B cell (primary cell): Measurements from ENCODE around the gene TBKBP1. TPM values are rescaled to one million over a fixed set of nuclear protein-coding genes. Genes with fewer than 3 reads are reported as not detected.

Source experiments
- ATAC-seq: fragments of 200-7000 bp; cut with Tn5 transposase; one replicate; pipeline ENCODE4 v1.10.0; 2021; ENCODE audit warnings: low read depth, mild to moderate bottlenecking, moderate number of reproducible peaks, moderate library complexity
- CTCF ChIA-PET: fragments of 350-600 bp; sonication (Branson Sonifier 250); formaldehyde crosslinking; loops from one replicate; lab custom pipeline; 2021; ENCODE audit warnings: antibody characterized with exemption, inconsistent platforms; lab: Charles Lee
- POLR2A ChIA-PET: fragments of 350-600 bp; sonication (Branson Sonifier 250); formaldehyde crosslinking; loops from one replicate; lab custom pipeline; 2021; ENCODE audit warnings: antibody characterized with exemption; lab: Charles Lee
- DNase-seq: peaks from one replicate; pipeline ENCODE4 v3.0.0; 2013
- H2AFZ ChIP-seq: 2 replicates; pipeline ENCODE4 v1.6.1; 2012; ENCODE audit warnings: mild to moderate bottlenecking, low read depth, low read length; ENCODE audit not compliant: insufficient read depth, poor library complexity, severe bottlenecking
- H3K27ac ChIP-seq, 2 donors: 1 replicate in 1 of 2; 2 replicates in 1 of 2; pipeline ENCODE4 v1.5.1; 2012 to 2013; ENCODE audit warnings: low read length in 2 of 2, mild to moderate bottlenecking in 2 of 2, moderate library complexity in 1 of 2
- H3K27me3 ChIP-seq, 4 experiments: fragments of 200-600 bp in 1 of 4; sonication (generic) in 1 of 4; replicated peaks in 1 of 4; 1 replicate in 2 of 4; 2 replicates in 2 of 4; pipeline versions ENCODE4 v1.6.1 to v1.7.0; 2013 to 2016; ENCODE audit warnings: low read length in 3 of 4, mild to moderate bottlenecking in 2 of 4, mixed read lengths in 1 of 4, moderate library complexity in 1 of 4; ENCODE audit not compliant: insufficient read depth in 4 of 4, control insufficient read depth in 3 of 4; ENCODE audit errors: control extremely low read depth in 1 of 4
- H3K36me3 ChIP-seq, 2 experiments: replicated peaks in 1 of 2; 1 replicate in 1 of 2; 2 replicates in 1 of 2; pipeline versions ENCODE4 v1.6.1 to v1.7.1; 2013; ENCODE audit warnings: low read length in 1 of 2; ENCODE audit not compliant: insufficient read depth in 2 of 2, control insufficient read depth in 1 of 2; ENCODE audit errors: control extremely low read depth in 1 of 2, extremely low read depth in 1 of 2
- H3K4me1 ChIP-seq, 2 donors: fragments of 200-600 bp in 1 of 2; sonication (generic) in 1 of 2; 1 replicate in 1 of 2; 2 replicates in 1 of 2; pipeline versions ENCODE4 v1.5.1 to v1.6.1; 2013 to 2017; ENCODE audit warnings: low read length in 2 of 2; ENCODE audit not compliant: control insufficient read depth in 2 of 2, insufficient read depth in 2 of 2
- H3K4me2 ChIP-seq: replicated peaks from 2 replicates; pipeline ENCODE3; 2012; ENCODE audit warnings: mild to moderate bottlenecking, low read depth, low read length; ENCODE audit not compliant: poor library complexity, severe bottlenecking
- H3K4me3 ChIP-seq, 5 experiments: fragments of 200-600 bp in 1 of 5; sonication (generic) in 1 of 5; 1 replicate in 3 of 5; 2 replicates in 2 of 5; pipeline versions ENCODE4 v1.5.1 to v1.7.0; 2011 to 2016; ENCODE audit warnings: low read length in 4 of 5, mild to moderate bottlenecking in 4 of 5, low read depth in 2 of 5, control low read depth in 1 of 5, moderate library complexity in 1 of 5; ENCODE audit not compliant: insufficient read depth in 1 of 5; ENCODE audit errors: control extremely low read depth in 1 of 5, extremely low read depth in 1 of 5
- H3K79me2 ChIP-seq: fragments of 200-600 bp; sonication (generic); one replicate; pipeline ENCODE4 v1.6.0; 2016; ENCODE audit warnings: low read length; ENCODE audit not compliant: control insufficient read depth, insufficient read depth
- H3K9ac ChIP-seq: fragments of 200-600 bp; sonication (generic); 2 replicates; pipeline ENCODE4 v1.6.1; 2017; ENCODE audit warnings: mild to moderate bottlenecking, low read length, moderate library complexity
- H3K9me3 ChIP-seq, 3 donors: one replicate each; pipeline versions ENCODE4 v1.6.1 to v1.7.1; 2013; ENCODE audit warnings: low read length in 2 of 3; ENCODE audit not compliant: control insufficient read depth in 2 of 3, insufficient read depth in 1 of 3; ENCODE audit errors: control extremely low read depth in 1 of 3
- H4K20me1 ChIP-seq: 2 replicates; pipeline ENCODE4 v1.6.0; 2012; ENCODE audit warnings: mild to moderate bottlenecking, low read length; ENCODE audit not compliant: insufficient read depth, control insufficient read depth, poor library complexity, severe bottlenecking
- H3K27ac Mint-ChIP-seq: one replicate; pipeline ENCODE4 v1.8.0; 2021; ENCODE audit warnings: mixed read lengths
- H3K27me3 Mint-ChIP-seq: one replicate; pipeline ENCODE4 v1.8.0; 2021; ENCODE audit warnings: mixed read lengths
- H3K4me1 Mint-ChIP-seq: one replicate; pipeline ENCODE4 v1.8.0; 2021; ENCODE audit warnings: mixed read lengths
- H3K4me3 Mint-ChIP-seq: one replicate; pipeline ENCODE4 v1.8.0; 2021; ENCODE audit warnings: mixed read lengths
- H3K9me3 Mint-ChIP-seq: one replicate; pipeline ENCODE4 v1.8.0; 2022; ENCODE audit warnings: mixed read lengths; ENCODE audit not compliant: insufficient read depth
- EZH2 ChIP-seq: IDR thresholded peaks from 2 replicates; pipeline ENCODE4 v1.6.1; 2012; ENCODE audit warnings: borderline replicate concordance, low read depth, mild to moderate bottlenecking, moderate library complexity, low read length; ENCODE audit not compliant: insufficient read depth, poor library complexity, severe bottlenecking
- WGBS: methylation state at CpG from one replicate; pipeline ENCODE4 v1.1.5; 2013; ENCODE audit warnings: missing lambda C conversion rate; ENCODE audit not compliant: insufficient coverage; 5-methylcytosine and 5-hydroxymethylcytosine counted together
- intact Hi-C: fragments of 100-400 bp; cut with micrococcal nuclease; formaldehyde crosslinking; loops from one replicate; pipeline ENCODE4 v1.10.0; 2022
- polyA plus RNA-seq: library from polyadenylated mRNA; depleted of rRNA; stranded (reverse); fragments of >200 nt; gene quantifications from 2 replicates; pipeline ENCODE4 v1.2.3, GENCODE V29; 2012
- total RNA-seq, 2 donors: library from RNA; stranded (reverse); fragments of 120-200 nt in 1 of 2; gene quantifications; 1 replicate in 1 of 2; 2 replicates in 1 of 2; pipeline versions ENCODE4 v1.2.3 to v1.2.4, GENCODE V29; 2013 to 2022
- TF ChIP-seq, protein P1 (sequence below): fragments of 200-600 bp; IDR thresholded peaks from one replicate; pipeline ENCODE4 v1.8.0; 2022; ENCODE audit warnings: antibody characterized with exemption, mild to moderate bottlenecking

The TBKBP1 gene
- total and polyA plus RNA-seq, 2 donors (not counting 1 experiment from before 2014, with no cell fraction given), result 6.6 to 8.4 TPM

DNA sequence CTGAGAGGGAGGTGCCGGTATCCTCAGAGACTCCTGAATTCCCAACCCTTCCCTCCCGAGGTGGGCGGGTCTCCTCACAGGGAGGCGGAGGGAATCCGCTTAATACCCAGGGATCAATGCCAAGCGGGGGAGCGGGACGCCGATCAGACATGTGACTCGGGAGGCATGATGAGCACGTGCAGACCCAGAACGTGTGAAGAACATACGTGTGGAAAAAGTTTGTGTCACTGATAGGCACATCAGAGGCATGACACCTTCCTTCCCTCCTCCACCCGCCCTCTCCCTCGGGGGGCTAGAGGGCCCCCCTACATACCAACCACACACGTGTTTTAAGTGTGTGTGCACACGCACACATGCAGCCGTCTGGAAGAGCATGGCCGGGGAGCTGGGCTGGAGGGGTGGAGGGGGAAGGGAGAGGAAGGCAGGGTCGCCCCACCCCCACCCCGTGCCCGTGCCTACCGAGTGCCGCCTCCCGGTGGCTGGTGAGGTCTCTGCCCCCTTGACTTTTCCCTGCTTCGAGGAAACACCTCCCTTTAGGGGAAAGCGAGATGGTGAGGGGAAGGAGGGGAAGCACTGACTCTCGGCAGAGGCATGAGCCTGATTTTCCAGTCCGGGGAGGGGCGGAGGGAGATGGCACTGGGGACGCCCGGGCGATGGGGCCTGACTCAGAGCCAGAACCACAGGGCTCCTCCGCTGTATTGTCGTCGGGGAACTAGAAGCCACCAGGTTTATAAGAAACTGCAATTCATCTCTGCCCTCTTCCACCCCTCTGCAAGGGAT, 27.0 kb downstream of the TBKBP1 start:
- no peak overlapping the region for H3K27ac ChIP-seq
- H3K9me3 ChIP-seq, result no peaks in the 10 kb centered on the region
- ChIA-PET CTCF (interaction anchor here (1.1 to 1.3 kb wide), 3 partner anchors 12 to 23 kb away, joined by 3 read pairs; partner anchors contain the start of gene TBX21), POLR2A (no interaction called here)
- Mint-ChIP-seq H3K4me3 (peak overlapping the region; percentile 50), H3K9me3 (no peaks in the 10 kb centered on the region), H3K27ac (peak overlapping the region; percentile 53), H3K27me3 (peaks cover 26% of the 10 kb centered on the region), H3K4me1 (peaks cover 58% of the 10 kb centered on the region)
- intact Hi-C loops, result no loop called here
- DNase-seq (peak; percentile 42), ATAC-seq (peak; percentile 71)
- 41% methylated on average over 19 of the region's 36 CpGs for WGBS
- no peaks in the 10 kb centered on the region for H4K20me1 ChIP-seq
- H3K36me3 ChIP-seq, result no peaks in the 10 kb centered on the region
- H3K4me1 ChIP-seq, result peaks cover 49 to 61% of the 10 kb centered on the region in 2 donors
- peaks cover 0 to 31% (median 12%) of the 10 kb centered on the region in 4 experiments for H3K27me3 ChIP-seq
- H3K4me2 ChIP-seq, result peak overlapping the region; percentile 63
- TF ChIP-seq, protein P1, sequence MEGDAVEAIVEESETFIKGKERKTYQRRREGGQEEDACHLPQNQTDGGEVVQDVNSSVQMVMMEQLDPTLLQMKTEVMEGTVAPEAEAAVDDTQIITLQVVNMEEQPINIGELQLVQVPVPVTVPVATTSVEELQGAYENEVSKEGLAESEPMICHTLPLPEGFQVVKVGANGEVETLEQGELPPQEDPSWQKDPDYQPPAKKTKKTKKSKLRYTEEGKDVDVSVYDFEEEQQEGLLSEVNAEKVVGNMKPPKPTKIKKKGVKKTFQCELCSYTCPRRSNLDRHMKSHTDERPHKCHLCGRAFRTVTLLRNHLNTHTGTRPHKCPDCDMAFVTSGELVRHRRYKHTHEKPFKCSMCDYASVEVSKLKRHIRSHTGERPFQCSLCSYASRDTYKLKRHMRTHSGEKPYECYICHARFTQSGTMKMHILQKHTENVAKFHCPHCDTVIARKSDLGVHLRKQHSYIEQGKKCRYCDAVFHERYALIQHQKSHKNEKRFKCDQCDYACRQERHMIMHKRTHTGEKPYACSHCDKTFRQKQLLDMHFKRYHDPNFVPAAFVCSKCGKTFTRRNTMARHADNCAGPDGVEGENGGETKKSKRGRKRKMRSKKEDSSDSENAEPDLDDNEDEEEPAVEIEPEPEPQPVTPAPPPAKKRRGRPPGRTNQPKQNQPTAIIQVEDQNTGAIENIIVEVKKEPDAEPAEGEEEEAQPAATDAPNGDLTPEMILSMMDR, result no peak
- no peak for TF ChIP-seq EZH2
- no peak overlapping the region for H2AFZ ChIP-seq
- no peak overlapping the region for H3K4me3 ChIP-seq
- H3K9ac ChIP-seq, result peak overlapping the region; percentile 23
- H3K79me2 ChIP-seq, result no peaks in the 10 kb centered on the region

DNA sequence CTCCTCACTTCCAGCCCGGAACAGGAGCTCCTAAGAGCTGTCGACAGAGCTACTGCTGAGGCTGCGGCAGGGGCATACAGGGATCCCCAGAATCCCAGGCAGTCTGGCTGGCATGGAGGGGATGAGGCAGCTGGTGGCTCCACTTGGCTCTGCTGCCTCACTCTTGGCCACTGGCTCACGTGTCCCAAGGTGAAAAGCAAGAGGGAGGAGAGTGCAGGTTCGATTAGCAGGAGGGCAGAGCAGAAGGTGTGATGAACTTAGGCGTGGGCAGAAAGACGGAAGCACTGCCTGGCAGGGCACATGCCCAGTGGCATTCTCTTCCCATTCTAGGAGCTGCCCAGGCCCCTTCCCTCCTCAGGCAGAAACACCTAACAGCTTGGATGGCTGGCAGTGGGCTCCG, 27.8 kb downstream of the TBKBP1 start:
- peak overlapping the region; percentile 9 for H3K4me3 Mint-ChIP-seq
- Histone ChIP-seq H3K27me3 (peaks cover 0 to 31% (median 12%) of the 10 kb centered on the region in 4 experiments), H3K4me3 (no peak overlapping the region), H3K4me1 (peaks cover 45 to 53% of the 10 kb centered on the region in 2 donors), H3K9ac (no peak overlapping the region), H4K20me1 (no peaks in the 10 kb centered on the region), H2AFZ (no peak overlapping the region), H3K79me2 (no peaks in the 10 kb centered on the region), H3K4me2 (peak overlapping the region; percentile 63), H3K27ac (no peak overlapping the region), H3K9me3 (no peaks in the 10 kb centered on the region), H3K36me3 (no peaks in the 10 kb centered on the region)
- POLR2A ChIA-PET, result interaction anchor here (0.6 kb wide), 1 partner anchor 617 kb away, joined by 5 read pairs; no protein-coding TSS in a partner anchor
- H3K4me1 Mint-ChIP-seq, result peaks cover 51% of the 10 kb centered on the region
- no peak overlapping the region for H3K27ac Mint-ChIP-seq
- WGBS, result 46% methylated on average over 8 of the region's 8 CpGs
- intact Hi-C loops, result no loop called here
- no peak for ATAC-seq
- no peaks in the 10 kb centered on the region for H3K9me3 Mint-ChIP-seq
- no peak for DNase-seq
- CTCF ChIA-PET, result interaction anchor here (1.1 to 1.3 kb wide), 3 partner anchors 11 to 24 kb away, joined by 3 to 4 read pairs (median 3); partner anchors contain the start of gene TBX21
- peaks cover 34% of the 10 kb centered on the region for H3K27me3 Mint-ChIP-seq
- no peak for TF ChIP-seq EZH2
- TF ChIP-seq, protein P1, result no peak
